GM18526 (cell line): ENCODE measurements around the gene TMEM82.

ENCODE experiments used
- POLR2A ChIP-seq: IDR thresholded peaks from 3 replicates; pipeline ENCODE4 v1.6.1; 2011; ENCODE audit not compliant: insufficient read length; ENCODE audit errors: extremely low read depth

Gene TMEM82

GRCh38 chr1:15758343-15758931 lies 16.1 kb downstream of the TMEM82 start, which contains the start of gene FBLIM1:
FBLIM1 (plus strand) TSS chr1:15758795; CDS start chr1:15764984, 6,189 bp downstream.
- TF ChIP-seq POLR2A = no peak

GRCh38 chr1:15758953-15759661 lies 16.8 kb downstream of the TMEM82 start:
- TF ChIP-seq POLR2A = no peak

GRCh38 chr1:15760520-15761211 lies 18.4 kb downstream of the TMEM82 start:
- TF ChIP-seq POLR2A = no peak

GRCh38 chr1:15761366-15762128 lies 19.2 kb downstream of the TMEM82 start:
- no peak for TF ChIP-seq POLR2A

- TF ChIP-seq POLR2A = no peak
These were observed 20.2 kb downstream of the TMEM82 start for GRCh38 chr1:15762546-15762945.

GRCh38 chr1:15764269-15764764 lies 22.0 kb downstream of the TMEM82 start:
- no peak for TF ChIP-seq POLR2A

GRCh38 chr1:15764890-15765289 lies 22.6 kb downstream of the TMEM82 start:
- TF ChIP-seq POLR2A = no peak

- no peak for TF ChIP-seq POLR2A
These were observed 23.3 kb downstream of the TMEM82 start for GRCh38 chr1:15765495-15766194.

GRCh38 chr1:15767941-15768340 lies 25.6 kb downstream of the TMEM82 start:
- TF ChIP-seq POLR2A = no peak

- no peak for TF ChIP-seq POLR2A
These were observed 26.1 kb downstream of the TMEM82 start for GRCh38 chr1:15768388-15768787.

- TF ChIP-seq POLR2A = no peak
These were observed 28.1 kb downstream of the TMEM82 start for GRCh38 chr1:15770313-15770962.

GRCh38 chr1:15771836-15772515 lies 29.7 kb downstream of the TMEM82 start:
- TF ChIP-seq POLR2A = no peak

GRCh38 chr1:15775706-15776105 lies 33.4 kb downstream of the TMEM82 start:
- TF ChIP-seq POLR2A = no peak

GRCh38 chr1:15777909-15778707 lies 35.8 kb downstream of the TMEM82 start:
- TF ChIP-seq POLR2A = no peak
